K562 (cell line): ENCODE data around the gene HIF1A. TPM values are rescaled to one million over a fixed set of nuclear protein-coding genes. Genes with fewer than 3 reads are reported as not detected.

Experiments
- ATF4 ChIP-seq: fragments of 450-650 bp; formaldehyde crosslinking; IDR thresholded peaks from 2 replicates; pipeline ENCODE4 v1.4.0; 2022; ENCODE audit warnings: mild to moderate bottlenecking, moderate library complexity
- CBX3 ChIP-seq, 2 experiments: IDR thresholded peaks; 1 replicate in 1 of 2; 2 replicates in 1 of 2; pipeline ENCODE4 v1.6.1; 2012; ENCODE audit warnings: inconsistent platforms in 2 of 2, low read length in 2 of 2, borderline replicate concordance in 1 of 2, control low read depth in 1 of 2
- CEBPZ ChIP-seq: fragments of 150-350 bp; IDR thresholded peaks from 2 replicates; pipeline ENCODE4 v1.6.1; 2014; ENCODE audit warnings: low read depth, mild to moderate bottlenecking, low read length, borderline replicate concordance
- FOSL1 ChIP-seq: fragments of 200-800 bp; sonication (Bioruptor generic); conservative IDR thresholded peaks from 2 replicates; pipeline ENCODE4 v1.6.1; 2016; ENCODE audit warnings: missing genetic modification characterization, missing compliant biosample characterization
- HDAC1 ChIP-seq, 2 experiments: fragments of 450-650 bp; IDR thresholded peaks; 2 replicates each; pipeline ENCODE4 v1.6.1; 2016 to 2017; ENCODE audit warnings: inconsistent platforms in 1 of 2, mild to moderate bottlenecking in 1 of 2, moderate library complexity in 1 of 2
- JUND ChIP-seq, 2 experiments: IDR thresholded peaks; 2 replicates in 1 of 2; 3 replicates in 1 of 2; pipeline ENCODE4 v1.6.1; 2011; ENCODE audit warnings: borderline replicate concordance in 2 of 2, low read depth in 2 of 2, low read length in 2 of 2, improper control_type of control experiment in 1 of 2, missing biosample characterization in 1 of 2, missing genetic modification characterization in 1 of 2, missing genetic modification reagents in 1 of 2
- MAFF ChIP-seq: IDR thresholded peaks from 2 replicates; pipeline ENCODE4 v1.6.1; 2012; ENCODE audit warnings: low read length, improper control_type of control experiment
- MAFG ChIP-seq: fragments of 450-650 bp; conservative IDR thresholded peaks from 2 replicates; pipeline ENCODE4 v1.6.1; 2016; ENCODE audit warnings: missing genetic modification characterization, missing compliant biosample characterization
- NFXL1 ChIP-seq: fragments of 450-650 bp; formaldehyde crosslinking; IDR thresholded peaks from 2 replicates; pipeline ENCODE4 v1.4.0; 2021; ENCODE audit warnings: mild to moderate bottlenecking
- POLR3A ChIP-seq: IDR thresholded peaks from 2 replicates; pipeline ENCODE4 v1.6.1; 2011; ENCODE audit warnings: borderline replicate concordance, mild to moderate bottlenecking, moderate library complexity; ENCODE audit not compliant: insufficient read length, insufficient read depth; ENCODE audit errors: extremely low read depth
- RAD51 ChIP-seq: fragments of 450-650 bp; IDR thresholded peaks from 2 replicates; pipeline ENCODE4 v1.7.1; 2016; ENCODE audit warnings: low read depth, mild to moderate bottlenecking, borderline replicate concordance
- RBM34 ChIP-seq: fragments of 200-400 bp; formaldehyde crosslinking; IDR thresholded peaks from 2 replicates; pipeline ENCODE4 v1.6.1; 2018; ENCODE audit warnings: low read length, borderline replicate concordance; ENCODE audit not compliant: insufficient read depth
- TRIM24 ChIP-seq, 2 experiments: fragments of 450-650 bp; IDR thresholded peaks; 2 replicates each; pipeline ENCODE4 v1.6.1; 2016
- USF2 ChIP-seq: sonication (generic); formaldehyde crosslinking; IDR thresholded peaks from 2 replicates; pipeline ENCODE4 v1.5.0; 2020; ENCODE audit warnings: missing genetic modification reagents
- ZFP36 ChIP-seq: fragments of 150-350 bp; IDR thresholded peaks from 2 replicates; pipeline ENCODE4 v1.6.1; 2018; ENCODE audit warnings: low read length, low read depth; ENCODE audit not compliant: partially characterized antibody
- ZNF280A ChIP-seq: fragments of 450-650 bp; IDR thresholded peaks from 2 replicates; pipeline ENCODE4 v1.6.1; 2018; ENCODE audit warnings: mild to moderate bottlenecking, low read depth; ENCODE audit not compliant: partially characterized antibody
- ZNF316 ChIP-seq: fragments of 450-650 bp; IDR thresholded peaks from 2 replicates; pipeline ENCODE4 v1.6.1; 2016
- polyA plus RNA-seq, 8 experiments: library from polyadenylated mRNA; depleted of rRNA in 4 of 8; stranded (reverse) in 5 of 8; unstranded in 3 of 8; fragments of >200 nt; fragmentation: Nextera tagmentation in 2 of 8; fragmentation: Illumina TruSeq in 1 of 8; extraction: Ambion mirVana in 2 of 8; extraction: Trizol in 1 of 8; gene quantifications; 2 replicates each; pipeline versions ENCODE4 v1.2.1 to v1.2.3, GENCODE V29; 2011 to 2014; ENCODE audit warnings: inconsistent platforms in 1 of 8, missing spikeins in 1 of 8
- total RNA-seq, 7 experiments: library from RNA; depleted of rRNA in 6 of 7; stranded (reverse); fragments of >200 nt in 6 of 7; fragmentation: Illumina TruSeq in 2 of 7; extraction: Trizol in 2 of 7; gene quantifications; 2 replicates each; pipeline versions ENCODE4 v1.2.1 to v1.2.3, GENCODE V29; 2011 to 2021; ENCODE audit warnings: low replicate concordance in 1 of 7

Gene HIF1A
- total and polyA plus RNA-seq, 9 of the 15 experiments (the other 6 are each of a cell fraction or from before 2014, with no cell fraction given), result 5.9 to 35.3 (median 24.2) TPM

GRCh38 chr14:61662437-61663311 lies 32.6 kb upstream of the HIF1A start (continued):
- no peak for TF ChIP-seq HDAC1 (IDR thresholded peaks at IDR 0.05)
- 0 out of 2 replicates have a peak, but pooled peaks have one; percentile 15 for TF ChIP-seq JUND (IDR thresholded peaks at IDR 0.05; ENCODE audit: borderline replicate concordance, low read depth, low read length)
- TF ChIP-seq JUND (tag; IDR thresholded peaks at IDR 0.05; ENCODE audit: borderline replicate concordance, low read depth, low read length), result peak; percentile 81
- 0 out of 2 replicates have a peak, but pooled peaks have one; percentile 15 for TF ChIP-seq RAD51
- no peak for TF ChIP-seq POLR3A
- TF ChIP-seq CBX3 (IDR thresholded peaks at IDR 0.05; ENCODE audit: borderline replicate concordance in 1 of 2, low read length in 2 of 2), result peak in 1 of 2 experiments; percentile 99; a peak in 2 of 3 replicates
- no peak for TF ChIP-seq NFXL1
- TF ChIP-seq CEBPZ, result peak; percentile 79
- TF ChIP-seq ZNF280A, result peak; percentile 53
- TF ChIP-seq MAFF, result peak; percentile 87
- TF ChIP-seq TRIM24 (IDR thresholded peaks at IDR 0.05), result peak; percentile 79 to 88
- peak; percentile 91 for TF ChIP-seq ZNF316
- no peak for TF ChIP-seq ATF4
- 0 out of 2 replicates have a peak, but pooled peaks have one; percentile 10 for TF ChIP-seq USF2
- TF ChIP-seq FOSL1 (tag), result peak; percentile 73
- no peak for TF ChIP-seq RBM34
- TF ChIP-seq ZFP36, result peak; percentile 80
- TF ChIP-seq MAFG, result peak; percentile 94
